Mesothelial cell of epicardium (in vitro differentiated cells): ENCODE measurements around the gene FAM120B. TPM values are rescaled to one million over a fixed set of nuclear protein-coding genes. Genes with fewer than 3 reads are reported as not detected.
A peak's percentile ranks its signal among the peaks of the same experiment; 100 is the strongest.

Experiments
- DNase-seq, 2 experiments: peaks; one replicate each; pipeline ENCODE4 v3.0.0; 2021; ENCODE audit warnings: low spot score in 2 of 2; ENCODE audit not compliant: unreplicated experiment in 2 of 2
- H3K27ac Mint-ChIP-seq: 2 replicates; pipeline ENCODE4 v1.8.0; 2021; ENCODE audit warnings: mixed read lengths
- H3K27me3 Mint-ChIP-seq: 2 replicates; pipeline ENCODE4 v1.8.0; 2021; ENCODE audit warnings: low read depth, mixed read lengths
- H3K36me3 Mint-ChIP-seq: 2 replicates; pipeline ENCODE4 v1.8.0; 2021; ENCODE audit warnings: mixed read lengths
- H3K4me1 Mint-ChIP-seq: 2 replicates; pipeline ENCODE4 v1.8.0; 2021; ENCODE audit warnings: mixed read lengths
- H3K4me3 Mint-ChIP-seq: 2 replicates; pipeline ENCODE4 v1.8.0; 2021; ENCODE audit warnings: mild to moderate bottlenecking, moderate library complexity, mixed read lengths
- H3K9me3 Mint-ChIP-seq: 2 replicates; pipeline ENCODE4 v1.8.0; 2021; ENCODE audit warnings: mixed read lengths
- total RNA-seq: library from RNA; stranded (reverse); gene quantifications from 3 replicates; pipeline ENCODE4 v1.2.1, GENCODE V29; 2021
- TF ChIP-seq, protein P1 (sequence below): fragments of 200-600 bp; sonication (generic); IDR thresholded peaks from one replicate; pipeline ENCODE4 v1.5.0; 2021; ENCODE audit warnings: antibody characterized with exemption; ENCODE audit not compliant: unreplicated experiment

Gene FAM120B
- total RNA-seq, 1 donor from 2014 or later, result 44.1 TPM

DNA sequence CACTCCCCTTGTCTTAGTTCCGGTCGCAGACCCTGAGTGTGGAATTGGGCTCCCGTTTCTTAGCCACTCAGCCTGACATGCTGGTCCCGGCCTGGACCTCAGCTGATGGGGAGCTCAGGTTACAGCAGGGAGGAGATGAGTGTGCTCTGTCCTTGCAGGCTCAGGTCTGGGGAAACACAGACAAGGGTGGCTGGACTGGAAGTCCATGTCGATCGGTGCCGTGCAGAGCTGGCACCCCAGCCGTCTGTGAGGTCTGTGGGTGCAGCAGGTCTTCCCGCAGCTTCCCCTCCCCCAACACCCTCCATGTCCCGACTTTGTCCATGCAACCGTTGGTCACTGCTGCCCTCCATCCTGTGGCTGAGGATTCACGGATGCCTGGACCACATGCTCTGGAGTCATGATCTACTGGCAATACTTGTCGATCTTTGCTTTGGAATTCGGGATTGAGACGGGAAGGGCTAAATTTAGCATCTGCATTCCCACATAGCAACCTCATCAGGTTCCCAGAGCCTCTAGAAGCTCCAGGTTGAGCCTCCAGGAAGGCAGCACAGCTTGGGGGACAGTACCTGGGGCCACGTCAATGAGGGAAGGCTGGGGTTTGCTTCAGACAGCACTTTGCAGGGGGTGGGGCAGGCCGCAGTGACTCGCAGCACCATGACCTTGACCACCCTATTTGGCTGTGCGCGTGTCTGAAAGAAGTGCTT is 127.7 kb downstream of the FAM120B start:
- Mint-ChIP-seq H3K9me3 (peaks cover 8% of the 10 kb centered on the region), H3K4me3 (no peak overlapping the region), H3K36me3 (peaks cover 5% of the 10 kb centered on the region), H3K4me1 (peaks cover 11% of the 10 kb centered on the region), H3K27ac (no peak overlapping the region), H3K27me3 (peaks cover 4% of the 10 kb centered on the region)
- no peak for DNase-seq
- TF ChIP-seq, protein P1, sequence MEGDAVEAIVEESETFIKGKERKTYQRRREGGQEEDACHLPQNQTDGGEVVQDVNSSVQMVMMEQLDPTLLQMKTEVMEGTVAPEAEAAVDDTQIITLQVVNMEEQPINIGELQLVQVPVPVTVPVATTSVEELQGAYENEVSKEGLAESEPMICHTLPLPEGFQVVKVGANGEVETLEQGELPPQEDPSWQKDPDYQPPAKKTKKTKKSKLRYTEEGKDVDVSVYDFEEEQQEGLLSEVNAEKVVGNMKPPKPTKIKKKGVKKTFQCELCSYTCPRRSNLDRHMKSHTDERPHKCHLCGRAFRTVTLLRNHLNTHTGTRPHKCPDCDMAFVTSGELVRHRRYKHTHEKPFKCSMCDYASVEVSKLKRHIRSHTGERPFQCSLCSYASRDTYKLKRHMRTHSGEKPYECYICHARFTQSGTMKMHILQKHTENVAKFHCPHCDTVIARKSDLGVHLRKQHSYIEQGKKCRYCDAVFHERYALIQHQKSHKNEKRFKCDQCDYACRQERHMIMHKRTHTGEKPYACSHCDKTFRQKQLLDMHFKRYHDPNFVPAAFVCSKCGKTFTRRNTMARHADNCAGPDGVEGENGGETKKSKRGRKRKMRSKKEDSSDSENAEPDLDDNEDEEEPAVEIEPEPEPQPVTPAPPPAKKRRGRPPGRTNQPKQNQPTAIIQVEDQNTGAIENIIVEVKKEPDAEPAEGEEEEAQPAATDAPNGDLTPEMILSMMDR, result no peak

DNA sequence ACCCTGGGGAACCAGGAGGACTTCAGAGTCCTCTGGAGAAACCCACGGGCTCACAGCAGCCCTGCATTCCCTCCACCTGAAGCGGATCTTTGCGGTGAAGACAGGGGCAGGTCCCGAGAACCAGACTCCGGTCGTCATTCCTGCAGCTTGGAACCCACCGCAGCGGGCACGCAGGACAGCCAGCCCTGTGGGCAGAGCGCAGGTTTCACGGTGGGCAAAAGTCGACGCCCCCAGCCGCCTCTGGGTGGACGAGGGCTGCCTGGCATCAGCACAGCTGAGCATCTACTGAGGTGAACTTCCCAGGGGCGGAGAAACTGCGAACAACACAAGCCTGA is 128.2 kb downstream of the FAM120B start:
- Mint-ChIP-seq H3K4me1 (peaks cover 16% of the 10 kb centered on the region), H3K27me3 (peaks cover 4% of the 10 kb centered on the region), H3K27ac (no peak overlapping the region), H3K9me3 (peaks cover 8% of the 10 kb centered on the region), H3K36me3 (peaks cover 5% of the 10 kb centered on the region), H3K4me3 (no peak overlapping the region)
- DNase-seq, result no peak
- TF ChIP-seq, protein P1, result no peak

GRCh38 chr6:170435766-170436165 is 129.2 kb downstream of the FAM120B start:
- Mint-ChIP-seq H3K27ac (no peak overlapping the region), H3K4me3 (no peak overlapping the region), H3K36me3 (peaks cover 5% of the 10 kb centered on the region), H3K9me3 (peaks cover 8% of the 10 kb centered on the region), H3K27me3 (peaks cover 4% of the 10 kb centered on the region), H3K4me1 (peaks cover 20% of the 10 kb centered on the region)
- TF ChIP-seq, protein P1, result no peak
- no peak for DNase-seq

- peaks cover 8% of the 10 kb centered on the region for H3K9me3 Mint-ChIP-seq
- no peak for DNase-seq
- no peak overlapping the region for H3K27ac Mint-ChIP-seq
- TF ChIP-seq, protein P1, result no peak
- no peak overlapping the region for H3K4me3 Mint-ChIP-seq
- peaks cover 20% of the 10 kb centered on the region for H3K4me1 Mint-ChIP-seq
- H3K36me3 Mint-ChIP-seq, result peaks cover 5% of the 10 kb centered on the region
- H3K27me3 Mint-ChIP-seq, result peaks cover 4% of the 10 kb centered on the region
Measured at GRCh38 chr6:170436209-170436809, 129.8 kb downstream of the FAM120B start.

DNA sequence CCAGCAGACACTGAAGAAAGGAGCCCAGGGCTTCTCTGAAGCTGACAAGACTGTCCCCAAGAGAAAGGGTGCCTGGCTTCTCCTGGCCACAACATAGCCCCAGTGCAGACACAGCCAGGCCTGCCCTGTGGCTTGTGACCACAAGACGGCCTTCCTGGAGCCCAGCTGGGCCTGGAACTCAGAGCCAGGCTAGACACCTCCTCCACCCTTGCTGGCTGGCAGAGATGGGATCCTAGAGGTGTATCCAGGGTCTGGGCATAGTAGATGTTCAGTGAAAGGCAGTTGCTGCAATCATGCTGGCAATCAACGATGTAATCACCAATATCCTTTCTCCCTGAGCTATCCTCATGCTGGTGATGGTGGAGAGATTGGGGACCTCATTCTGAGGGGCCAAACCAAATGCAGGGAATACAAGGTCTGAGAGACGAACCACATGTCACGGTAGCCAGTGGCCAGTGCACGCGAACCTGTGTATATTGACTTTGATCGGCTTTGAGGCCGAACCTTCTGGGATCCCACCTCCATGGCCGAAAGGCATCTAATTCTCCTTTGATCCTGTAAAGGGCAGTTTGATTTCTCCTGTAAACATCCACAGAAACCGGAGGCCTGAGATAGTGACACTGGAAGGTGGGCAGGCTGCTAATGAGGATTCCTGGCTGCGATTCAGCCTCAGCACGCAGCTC is 131.3 kb downstream of the FAM120B start:
- Mint-ChIP-seq H3K4me1 (peaks cover 20% of the 10 kb centered on the region), H3K36me3 (peaks cover 5% of the 10 kb centered on the region), H3K9me3 (peaks cover 8% of the 10 kb centered on the region), H3K27me3 (no peaks in the 10 kb centered on the region), H3K4me3 (peak overlapping the region; percentile 43), H3K27ac (peak overlapping the region; percentile 43)
- DNase-seq, result peak in 1 of 2 experiments; percentile 19
- TF ChIP-seq, protein P1, result no peak
